Activated CD4-positive, alpha-beta T cell treated with anti-CD3 and anti-CD28 coated beads for 4 hours (primary cell): ENCODE data around the gene AGMO.
"Not testable (repeated sequence)": the region's sequence is repeated elsewhere in the genome, so short reads cannot be mapped to it uniquely, and the experiment has no call there.

ENCODE experiments used
- DNase-seq, 2 donors: peaks; one replicate each; pipeline ENCODE4 v3.0.0-alpha.2; 2020

Gene AGMO

GRCh38 chr7:15305002-15305600 lies 256.7 kb downstream of the AGMO start:
- DNase-seq = no peak

DNA sequence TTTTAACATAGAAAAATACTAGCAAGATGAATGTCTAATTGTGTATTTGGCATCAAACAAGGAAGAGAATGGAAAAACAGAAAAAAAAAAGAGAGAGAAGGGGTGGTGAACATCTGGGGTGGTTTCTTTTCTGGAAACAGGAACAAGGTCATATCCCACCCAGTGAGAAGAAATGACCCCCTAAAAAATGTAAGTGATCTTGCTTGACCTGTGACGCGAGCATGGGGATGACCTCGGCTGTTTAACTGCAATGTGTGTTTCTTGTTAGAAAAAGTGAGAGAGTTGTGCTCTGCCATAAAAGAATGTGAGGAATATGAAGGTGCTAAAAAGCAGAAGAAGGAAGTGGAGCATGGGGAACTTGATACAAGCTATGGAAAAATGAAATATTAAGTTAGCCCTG lies 258.5 kb downstream of the AGMO start:
- DNase-seq = no peak

GRCh38 chr7:15300986-15301385 lies 260.8 kb downstream of the AGMO start:
- not testable (repeated sequence) for DNase-seq

DNA sequence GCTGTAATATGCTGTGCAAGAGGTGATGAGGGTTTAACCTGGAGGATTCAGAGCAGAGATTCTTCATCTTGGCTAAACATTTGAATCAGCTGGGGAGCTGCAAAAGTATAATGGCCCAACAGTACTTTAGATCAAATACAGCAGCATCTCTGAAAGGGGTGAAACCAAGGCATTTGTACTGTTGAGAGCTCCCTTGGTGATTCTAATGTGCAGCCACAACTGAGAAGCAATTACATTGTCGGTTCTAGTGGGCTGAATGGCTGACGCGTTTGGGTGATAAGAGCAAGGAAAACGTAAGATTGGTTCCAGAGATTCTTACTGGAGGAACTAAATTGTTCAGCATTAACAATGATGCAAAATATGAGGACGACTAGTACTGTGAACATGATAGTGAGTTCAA lies 269.7 kb downstream of the AGMO start:
- no peak for DNase-seq

DNA sequence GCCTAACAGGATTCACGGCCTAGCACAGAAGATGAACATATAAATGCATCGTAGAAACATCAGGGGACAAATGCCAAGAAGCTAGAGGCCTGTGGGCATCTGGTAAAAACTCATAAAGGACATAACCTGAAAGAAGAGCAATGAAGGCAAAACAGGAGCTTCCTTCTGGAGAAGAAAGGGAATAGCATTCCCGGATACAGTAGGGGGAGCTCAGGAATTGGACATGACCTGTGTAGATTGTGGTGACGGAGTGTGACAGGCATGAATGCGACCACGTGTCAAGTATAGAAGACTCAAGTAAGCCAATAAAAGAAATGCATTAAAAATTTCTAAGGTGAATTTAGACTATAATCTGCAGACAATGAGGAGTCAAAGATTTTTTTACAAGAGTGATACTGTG lies 270.1 kb downstream of the AGMO start:
- DNase-seq = no peak

DNA sequence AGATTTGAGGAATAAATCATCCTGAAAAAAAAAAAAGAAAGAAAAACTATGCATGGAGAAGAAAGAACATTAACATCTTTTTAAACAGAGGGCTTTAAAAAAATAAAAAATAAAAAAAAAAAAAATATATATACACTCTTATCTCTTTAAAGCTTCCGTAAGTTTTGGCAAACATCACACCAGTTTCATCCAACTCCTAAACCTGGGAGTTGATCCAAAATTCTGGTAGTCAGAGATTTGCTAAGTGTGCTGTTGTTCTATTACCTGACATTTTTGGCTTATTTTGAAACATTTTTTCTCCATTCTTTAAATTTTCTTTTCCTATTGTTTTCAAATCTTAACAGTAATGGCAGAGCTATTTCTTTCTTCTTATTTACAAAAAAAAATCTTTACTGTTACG lies 273.1 kb downstream of the AGMO start:
- no peak for DNase-seq

- no peak for DNase-seq
These were observed 277.4 kb downstream of the AGMO start for GRCh38 chr7:15284396-15284795.

DNA sequence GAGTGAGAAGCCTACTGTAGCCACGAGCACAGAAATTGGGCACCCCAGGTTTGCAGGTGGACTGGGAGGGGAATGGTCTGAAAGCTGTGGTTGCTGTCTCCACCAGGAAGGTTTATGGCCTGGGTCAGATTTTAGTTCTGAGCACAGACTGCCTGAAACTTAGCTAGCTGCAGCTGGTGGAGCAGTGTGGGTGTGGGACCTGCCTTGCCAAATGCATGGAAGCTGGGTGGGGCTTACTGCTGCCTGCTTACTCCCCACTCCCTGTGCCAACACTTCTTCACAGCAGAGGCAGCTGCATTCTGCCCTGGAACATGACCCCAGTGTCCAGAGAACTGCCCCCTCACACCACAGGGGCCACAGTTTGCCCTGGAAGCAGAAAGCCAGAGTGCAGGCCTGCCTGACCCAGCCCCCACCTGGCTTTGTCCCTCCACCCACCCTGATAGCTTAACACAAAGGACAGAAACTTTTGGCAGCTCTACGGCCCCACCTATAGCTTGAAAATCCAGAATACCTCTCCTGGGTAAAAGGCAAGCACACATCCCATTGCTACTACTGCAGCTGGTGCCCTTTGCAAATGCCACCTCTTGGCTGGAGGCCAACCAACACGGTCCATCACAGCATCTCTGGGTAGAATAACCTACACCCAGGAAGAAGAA lies 281.6 kb downstream of the AGMO start:
- DNase-seq = no peak

- DNase-seq = no peak
These were observed 282.2 kb downstream of the AGMO start for GRCh38 chr7:15279640-15280039.

DNA sequence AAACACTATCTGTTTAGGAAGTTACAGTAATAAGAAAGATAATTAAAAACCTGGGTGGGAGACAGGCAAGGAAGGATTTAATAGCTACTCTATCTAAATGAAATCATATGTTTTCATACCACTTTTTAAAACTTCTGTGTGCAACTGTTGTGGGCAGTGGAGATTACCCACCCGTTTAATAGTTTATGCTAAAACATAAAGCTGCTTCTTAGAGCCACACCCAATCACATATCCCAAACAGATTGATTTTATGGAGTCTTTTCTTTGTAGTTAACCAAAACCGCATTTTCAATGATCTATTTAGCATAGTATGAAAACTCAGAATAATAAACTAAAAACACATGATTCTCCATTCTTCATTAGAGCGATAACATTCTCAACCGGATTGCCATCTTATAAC lies 304.1 kb downstream of the AGMO start:
- no peak for DNase-seq

- DNase-seq = no peak
These were observed 309.6 kb downstream of the AGMO start for GRCh38 chr7:15252181-15252580.

GRCh38 chr7:15248514-15248913 lies 313.3 kb downstream of the AGMO start:
- no peak for DNase-seq

DNA sequence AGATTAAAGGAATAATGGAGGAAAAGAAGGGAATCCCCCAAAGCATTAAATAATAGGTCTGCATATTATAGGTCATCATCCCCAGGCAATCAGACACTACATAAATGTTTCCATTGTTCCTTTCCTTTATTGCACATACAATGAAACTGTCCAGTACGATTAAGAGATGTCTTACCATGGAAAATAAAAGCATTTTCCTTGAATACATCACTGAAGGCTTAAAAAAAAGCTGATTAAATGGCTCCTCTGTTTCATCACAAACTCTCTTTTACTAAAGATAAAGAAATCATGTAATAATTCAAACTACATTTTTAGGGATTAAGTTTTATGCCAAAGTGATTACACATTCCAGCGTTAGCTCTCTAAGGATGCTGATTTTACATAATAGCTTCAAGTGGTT lies 316.0 kb downstream of the AGMO start:
- no peak for DNase-seq

DNA sequence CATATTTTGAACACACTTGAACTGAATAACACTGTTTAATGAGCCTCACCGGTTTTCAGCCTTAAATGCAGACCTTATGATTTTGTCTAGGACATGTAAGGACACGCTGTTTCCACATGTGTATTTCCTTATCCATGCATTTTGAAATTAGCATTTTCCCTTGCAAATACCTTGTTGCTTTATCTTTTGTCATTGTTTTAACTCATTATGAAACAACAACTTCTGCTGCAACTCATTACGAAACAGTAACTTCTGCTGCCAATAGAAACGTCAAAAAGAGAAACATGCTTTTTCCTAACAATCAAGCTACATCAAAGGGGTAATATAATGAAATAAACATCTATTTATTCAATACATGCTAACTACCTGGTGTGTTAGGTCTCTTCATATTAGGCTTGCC lies 322.0 kb downstream of the AGMO start:
- no peak for DNase-seq

DNA sequence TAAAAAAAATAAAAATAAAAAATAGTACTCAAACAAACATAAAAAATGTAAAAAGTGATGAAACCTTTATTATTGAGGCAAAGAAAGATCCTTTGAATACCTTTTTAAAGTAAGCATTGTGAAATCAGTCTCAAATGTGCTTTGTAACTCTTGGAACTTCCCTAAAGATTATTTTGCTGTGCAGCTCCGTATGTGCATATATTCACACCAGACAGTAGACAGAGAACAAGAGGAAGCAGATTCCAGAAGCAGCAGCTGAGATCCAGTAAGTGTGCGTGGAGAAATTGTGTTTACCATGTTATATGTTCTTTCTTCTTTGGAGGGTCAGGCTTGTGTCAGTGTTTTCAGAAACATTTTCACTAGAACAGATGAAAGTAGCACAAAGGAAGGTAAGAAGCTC lies 324.9 kb downstream of the AGMO start:
- no peak for DNase-seq

DNA sequence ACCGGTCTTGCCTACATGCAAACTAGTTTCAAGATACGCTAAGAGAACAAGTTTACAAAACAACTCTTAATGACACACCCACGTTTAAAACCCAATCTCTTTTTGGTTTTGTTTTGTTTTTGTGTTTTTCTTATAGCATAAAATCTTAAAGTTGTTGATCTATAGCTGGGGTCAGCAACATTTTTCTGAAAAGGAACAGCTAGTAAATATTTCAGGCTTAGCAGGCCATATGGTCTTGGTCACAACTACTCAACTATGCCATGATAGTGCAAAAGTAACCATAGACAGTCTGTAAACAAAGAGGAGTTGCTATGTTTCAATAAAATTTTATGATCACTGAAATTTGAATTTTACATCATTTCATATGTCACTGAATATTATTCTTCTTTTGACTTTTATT lies 327.4 kb downstream of the AGMO start:
- DNase-seq = no peak

GRCh38 chr7:15228831-15229230 lies 333.0 kb downstream of the AGMO start:
- DNase-seq = no peak

- no peak for DNase-seq
These were observed 335.8 kb downstream of the AGMO start for GRCh38 chr7:15225981-15226380.

GRCh38 chr7:15219758-15220157 lies 342.1 kb downstream of the AGMO start:
- no peak for DNase-seq

DNA sequence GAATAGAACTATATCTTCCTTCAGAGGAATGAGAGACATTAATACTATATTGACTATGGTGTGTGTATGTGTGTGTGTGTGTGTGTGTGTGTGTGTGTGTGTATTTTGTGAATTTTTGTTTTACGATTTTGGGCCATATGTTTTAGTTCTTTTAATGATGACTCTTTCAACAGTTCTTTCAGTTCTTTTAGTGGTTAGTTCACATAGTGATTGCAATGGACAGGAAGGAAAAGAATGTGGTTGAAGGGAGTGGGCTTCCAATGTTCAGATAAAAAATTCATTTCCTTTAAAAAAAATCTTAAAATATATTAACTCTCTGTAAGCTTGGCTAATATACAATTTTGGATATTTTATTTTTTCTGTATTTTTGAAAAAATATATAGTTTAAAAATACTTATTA lies 343.6 kb downstream of the AGMO start:
- no peak for DNase-seq

GRCh38 chr7:15215616-15216015 lies 346.2 kb downstream of the AGMO start:
- DNase-seq = no peak

DNA sequence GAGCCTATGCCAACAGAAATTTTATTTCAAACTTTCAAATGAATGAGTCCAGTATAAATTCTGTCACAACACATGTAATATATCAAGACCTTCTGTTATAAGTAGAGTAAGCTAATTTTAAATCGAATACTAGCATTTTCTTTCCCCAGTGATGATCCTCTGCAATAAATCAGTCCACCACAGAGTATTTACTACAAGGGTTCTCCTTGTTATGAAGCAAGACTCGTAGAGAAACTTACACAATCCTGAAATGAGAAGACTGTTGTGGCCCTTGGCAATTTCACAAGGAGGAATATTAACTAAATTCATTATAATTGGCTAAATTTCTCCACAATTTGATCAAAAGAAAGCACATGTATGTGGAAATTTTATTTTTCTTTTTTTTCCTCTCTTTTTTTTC lies 346.8 kb downstream of the AGMO start:
- no peak for DNase-seq

DNA sequence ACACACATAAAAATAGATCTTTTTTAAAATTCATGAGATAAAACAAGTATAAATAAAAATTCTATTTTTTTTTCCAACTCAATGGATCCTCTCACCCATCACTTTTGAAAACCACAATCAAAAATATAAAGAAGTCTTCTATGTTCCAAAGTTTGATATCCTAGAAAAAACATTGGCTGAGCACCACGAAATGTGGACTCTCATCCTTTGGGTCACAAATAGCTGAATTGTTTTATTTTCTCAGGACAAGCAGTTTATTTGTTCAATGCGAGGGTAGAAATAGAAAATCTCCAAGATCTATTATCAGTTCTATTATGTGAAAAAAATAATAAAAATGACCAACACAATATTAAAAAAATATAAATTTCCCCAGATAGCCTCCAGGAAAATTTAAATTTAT lies 348.7 kb downstream of the AGMO start:
- no peak for DNase-seq

DNA sequence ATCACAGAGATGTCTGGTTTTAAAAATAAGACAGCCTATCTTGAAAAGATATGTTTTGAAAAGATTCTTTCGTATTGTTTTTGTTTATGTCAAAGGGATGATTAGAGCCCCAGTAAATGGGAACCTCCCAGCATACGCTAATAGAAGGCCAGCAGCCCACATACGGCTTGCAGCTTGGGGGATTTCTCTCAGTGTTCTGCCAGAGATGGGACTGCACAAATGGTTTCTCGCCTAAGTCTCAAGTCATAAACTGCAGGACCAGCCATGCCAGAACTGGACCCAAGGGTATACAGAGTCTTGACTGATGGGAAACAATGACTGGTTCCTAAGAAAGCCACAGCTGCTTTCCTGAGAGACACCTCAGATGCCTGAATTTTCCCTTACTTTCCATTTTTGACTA lies 352.4 kb downstream of the AGMO start:
- no peak for DNase-seq

- DNase-seq = no peak
These were observed 357.4 kb downstream of the AGMO start for GRCh38 chr7:15204421-15204820.
